PC-9 (cell line): ENCODE results near the gene ADCK2. TPM values are rescaled to one million over a fixed set of nuclear protein-coding genes. Genes with fewer than 3 reads are reported as not detected.

ENCODE experiments used
- BruUV-seq: library from RNA; stranded (reverse); fragments of 400-500 nt; replicated peaks from 2 replicates; lab custom pipeline; 2021; lab: Mats Ljungman, UMichigan
- CTCF ChIA-PET: fragments of 300-600 bp; sonication (Branson Sonifier 250); formaldehyde crosslinking; loops from one replicate; lab custom pipeline; 2022; ENCODE audit warnings: antibody characterized with exemption; lab: Charles Lee
- POLR2A ChIA-PET: fragments of 300-600 bp; sonication (Branson Sonifier 250); formaldehyde crosslinking; loops from one replicate; lab custom pipeline; 2022; ENCODE audit warnings: antibody characterized with exemption; ENCODE audit not compliant: unreplicated experiment; lab: Charles Lee
- DNase-seq, 2 experiments: peaks; one replicate each; pipeline versions ENCODE4 v3.0.0 to v3.0.0-alpha.2; 2015 to 2022; ENCODE audit warnings: mixed read lengths in 1 of 2
- H2AFZ ChIP-seq: fragments of 200-600 bp; sonication (generic); 2 replicates; pipeline ENCODE4 v1.8.1; 2017; ENCODE audit warnings: antibody characterized with exemption
- H3F3A ChIP-seq: fragments of 200-600 bp; sonication (generic); 2 replicates; pipeline ENCODE4 v1.8.1; 2017; ENCODE audit warnings: antibody characterized with exemption, mild to moderate bottlenecking, low read depth; ENCODE audit not compliant: insufficient read depth
- H3K27ac ChIP-seq: fragments of 200-600 bp; sonication (generic); 2 replicates; pipeline ENCODE4 v1.6.1; 2016; ENCODE audit warnings: mixed run types
- H3K27me3 ChIP-seq: fragments of 200-600 bp; sonication (generic); 2 replicates; pipeline ENCODE4 v1.6.1; 2016; ENCODE audit warnings: low read depth, mixed run types; ENCODE audit not compliant: insufficient read depth
- H3K36me3 ChIP-seq: fragments of 200-600 bp; sonication (generic); 2 replicates; pipeline ENCODE4 v1.6.1; 2016; ENCODE audit warnings: low read depth, mixed run types
- H3K4me1 ChIP-seq: fragments of 200-600 bp; sonication (generic); replicated peaks from 2 replicates; pipeline ENCODE4 v1.6.1; 2016; ENCODE audit warnings: mixed run types; ENCODE audit not compliant: insufficient read depth
- H3K4me2 ChIP-seq: fragments of 200-600 bp; sonication (generic); 2 replicates; pipeline ENCODE4 v1.6.1; 2017; ENCODE audit warnings: mixed run types
- H3K4me3 ChIP-seq: fragments of 200-600 bp; sonication (generic); 2 replicates; pipeline ENCODE4 v1.6.1; 2016; ENCODE audit warnings: mixed run types
- H3K79me2 ChIP-seq: fragments of 200-600 bp; sonication (generic); 2 replicates; pipeline ENCODE4 v1.6.1; 2017; ENCODE audit warnings: low read depth, mixed run types
- H3K9me2 ChIP-seq: fragments of 200-600 bp; sonication (generic); 2 replicates; pipeline ENCODE4 v1.8.1; 2017; ENCODE audit warnings: mild to moderate bottlenecking; ENCODE audit not compliant: insufficient read depth
- H3K9me3 ChIP-seq: fragments of 200-600 bp; sonication (generic); 2 replicates; pipeline ENCODE4 v1.8.1; 2016; ENCODE audit warnings: low read depth; ENCODE audit not compliant: insufficient read depth
- H4K20me1 ChIP-seq: fragments of 200-600 bp; sonication (generic); 2 replicates; pipeline ENCODE4 v1.8.1; 2017; ENCODE audit not compliant: insufficient read depth
- EZH2 ChIP-seq: fragments of 200-600 bp; sonication (generic); IDR thresholded peaks from 2 replicates; pipeline ENCODE4 v1.8.0; 2017; ENCODE audit warnings: antibody characterized with exemption, low read depth
- intact Hi-C: fragments of 100-400 bp; cut with micrococcal nuclease; formaldehyde crosslinking; loops from one replicate; pipeline ENCODE4 v1.10.0; 2022; ENCODE audit not compliant: unreplicated experiment
- total RNA-seq: library from RNA; stranded (reverse); gene quantifications from 2 replicates; pipeline ENCODE4 v1.2.3, GENCODE V29; 2021
- TF ChIP-seq, protein P1 (sequence below): fragments of 200-600 bp; sonication (generic); conservative IDR thresholded peaks from 2 replicates; pipeline ENCODE4 v1.6.1; 2017; ENCODE audit warnings: mixed run types, antibody characterized with exemption, mild to moderate bottlenecking, moderate library complexity

The ADCK2 gene
- total RNA-seq, 1 experiment from 2014 or later, result 35.3 TPM

DNA sequence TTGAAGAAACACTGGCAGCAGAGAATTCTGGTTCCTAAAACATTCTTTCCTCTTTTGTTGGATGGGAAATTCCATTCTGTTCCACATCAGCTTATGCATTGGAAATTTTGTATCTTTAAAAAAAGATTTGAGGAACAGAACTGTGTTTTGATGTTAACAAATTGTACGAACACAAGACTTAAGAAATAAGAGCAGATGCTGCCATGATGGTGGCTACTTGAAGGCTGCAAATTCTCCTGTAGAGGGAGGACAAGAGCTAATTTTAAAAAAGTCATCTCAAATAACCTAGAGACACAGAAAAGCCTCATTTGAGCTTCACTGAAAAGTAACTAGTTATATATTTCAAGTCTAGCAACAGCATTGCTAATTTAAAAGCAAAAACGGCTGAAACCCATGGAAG lies 53.5 kb downstream of the ADCK2 start:
- no peak overlapping the region for H2AFZ ChIP-seq
- POLR2A ChIA-PET, result interaction anchor here (0.6 kb wide), 1 partner anchor 40 kb away, joined by 7 read pairs; no protein-coding TSS in a partner anchor
- no peak overlapping the region for H3K27ac ChIP-seq
- intact Hi-C loops, result no loop called here
- TF ChIP-seq, protein P1, sequence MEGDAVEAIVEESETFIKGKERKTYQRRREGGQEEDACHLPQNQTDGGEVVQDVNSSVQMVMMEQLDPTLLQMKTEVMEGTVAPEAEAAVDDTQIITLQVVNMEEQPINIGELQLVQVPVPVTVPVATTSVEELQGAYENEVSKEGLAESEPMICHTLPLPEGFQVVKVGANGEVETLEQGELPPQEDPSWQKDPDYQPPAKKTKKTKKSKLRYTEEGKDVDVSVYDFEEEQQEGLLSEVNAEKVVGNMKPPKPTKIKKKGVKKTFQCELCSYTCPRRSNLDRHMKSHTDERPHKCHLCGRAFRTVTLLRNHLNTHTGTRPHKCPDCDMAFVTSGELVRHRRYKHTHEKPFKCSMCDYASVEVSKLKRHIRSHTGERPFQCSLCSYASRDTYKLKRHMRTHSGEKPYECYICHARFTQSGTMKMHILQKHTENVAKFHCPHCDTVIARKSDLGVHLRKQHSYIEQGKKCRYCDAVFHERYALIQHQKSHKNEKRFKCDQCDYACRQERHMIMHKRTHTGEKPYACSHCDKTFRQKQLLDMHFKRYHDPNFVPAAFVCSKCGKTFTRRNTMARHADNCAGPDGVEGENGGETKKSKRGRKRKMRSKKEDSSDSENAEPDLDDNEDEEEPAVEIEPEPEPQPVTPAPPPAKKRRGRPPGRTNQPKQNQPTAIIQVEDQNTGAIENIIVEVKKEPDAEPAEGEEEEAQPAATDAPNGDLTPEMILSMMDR, result peak; percentile 53; the same call in 1 of the 2 replicates
- TF ChIP-seq EZH2, result no peak
- H3K4me3 ChIP-seq, result no peak overlapping the region
- H3K4me1 ChIP-seq, result no peaks in the 10 kb centered on the region
- 0 out of 2 replicates have a peak, but pooled peaks cover 4% of the 10 kb centered on the region for H3K36me3 ChIP-seq
- CTCF ChIA-PET, result no interaction called here
- no peaks in the 10 kb centered on the region for H3K9me2 ChIP-seq
- no peak for DNase-seq
- H4K20me1 ChIP-seq, result 0 out of 2 replicates have a peak, but pooled peaks cover 3% of the 10 kb centered on the region
- no peaks in the 10 kb centered on the region for H3K27me3 ChIP-seq
- 0 out of 2 replicates have a peak, but pooled peaks cover 4% of the 10 kb centered on the region for H3F3A ChIP-seq
- no peaks in the 10 kb centered on the region for H3K9me3 ChIP-seq
- no peaks in the 10 kb centered on the region for H3K79me2 ChIP-seq
- H3K4me2 ChIP-seq, result no peak overlapping the region
- no TSS peak for BruUV-seq

DNA sequence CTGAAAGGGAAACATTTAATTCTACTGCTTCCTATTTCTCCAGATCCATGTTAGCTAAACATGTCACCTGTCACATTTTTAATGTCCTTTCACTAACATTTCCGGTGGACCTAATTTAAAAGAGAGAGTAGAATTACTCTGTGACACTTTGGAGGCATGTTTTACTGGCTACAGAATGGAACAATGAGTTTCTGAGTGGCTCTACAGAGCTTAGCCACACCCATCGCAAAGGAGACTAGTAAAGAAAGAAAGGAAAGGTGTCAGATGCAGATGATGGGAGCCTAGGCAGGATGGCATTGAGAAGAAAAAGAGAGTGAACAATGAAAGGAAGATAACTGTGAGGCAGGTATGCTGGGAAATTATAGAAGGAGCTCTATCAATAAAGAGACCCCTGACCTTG lies 59.7 kb downstream of the ADCK2 start:
- intact Hi-C loops, result loop anchor here (5.0 kb wide), 1 partner anchor 280 kb away; the partner anchor contains the start of gene MRPS33
- CTCF ChIA-PET, result no interaction called here
- no peak for DNase-seq
- Histone ChIP-seq H3K27ac (no peak overlapping the region), H3F3A (peaks cover 6% of the 10 kb centered on the region), H3K27me3 (no peaks in the 10 kb centered on the region), H3K9me3 (no peaks in the 10 kb centered on the region), H3K36me3 (no peaks in the 10 kb centered on the region), H4K20me1 (0 out of 2 replicates have a peak, but pooled peaks cover 3% of the 10 kb centered on the region), H3K9me2 (no peaks in the 10 kb centered on the region), H3K79me2 (no peaks in the 10 kb centered on the region), H3K4me2 (no peak overlapping the region), H3K4me3 (no peak overlapping the region), H2AFZ (no peak overlapping the region), H3K4me1 (no peaks in the 10 kb centered on the region)
- BruUV-seq, result no TSS peak
- TF ChIP-seq EZH2, result no peak
- TF ChIP-seq, protein P1, result no peak
- POLR2A ChIA-PET, result no interaction called here

DNA sequence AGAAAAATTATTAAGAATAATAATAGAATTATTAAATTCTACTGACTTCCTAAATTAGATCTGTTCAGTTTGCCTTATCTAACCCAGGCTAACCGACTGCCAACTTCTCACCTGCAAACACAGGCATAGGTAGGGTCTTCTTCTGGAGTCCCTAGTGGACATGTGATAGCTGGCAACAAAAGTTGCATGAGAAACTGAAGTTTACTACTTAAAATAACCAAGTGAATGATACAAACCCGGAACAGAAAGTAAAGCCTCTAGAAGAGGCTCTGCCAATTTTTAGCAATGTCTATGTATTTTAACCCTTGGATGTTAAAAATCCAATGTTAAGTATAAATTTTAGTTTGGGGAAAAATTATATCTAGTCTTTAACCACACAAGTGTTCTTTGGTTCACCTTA lies 61.4 kb downstream of the ADCK2 start:
- no peaks in the 10 kb centered on the region for H3K9me3 ChIP-seq
- ChIA-PET CTCF (no interaction called here), POLR2A (no interaction called here)
- H3K4me3 ChIP-seq, result no peak overlapping the region
- no peak overlapping the region for H2AFZ ChIP-seq
- H3K79me2 ChIP-seq, result no peaks in the 10 kb centered on the region
- no peak for TF ChIP-seq EZH2
- TF ChIP-seq, protein P1, result no peak
- H3K4me1 ChIP-seq, result no peaks in the 10 kb centered on the region
- no peak for DNase-seq
- no peaks in the 10 kb centered on the region for H3K27me3 ChIP-seq
- H3K4me2 ChIP-seq, result no peak overlapping the region
- intact Hi-C loops, result loop anchor here (5.0 kb wide), 1 partner anchor 278 kb away; the partner anchor contains the start of gene MRPS33
- H3F3A ChIP-seq, result peaks cover 10% of the 10 kb centered on the region
- no peaks in the 10 kb centered on the region for H3K9me2 ChIP-seq
- H3K36me3 ChIP-seq, result no peaks in the 10 kb centered on the region
- peaks cover 3% of the 10 kb centered on the region; the same call in 1 of the 2 replicates for H4K20me1 ChIP-seq
- no TSS peak for BruUV-seq
- H3K27ac ChIP-seq, result no peak overlapping the region
